ENCODE data around the gene CFAP77.

Gene CFAP77

GRCh38 chr9:132404228-132404881, 5.7 kb upstream of the CFAP77 start:
- Histone ChIP-seq H3K27ac (replicated peaks) (no peak overlapping the region), H3K27me3 (ENCODE audit: insufficient read depth, poor library complexity, severe bottlenecking) (peaks cover 1% of the 10 kb centered on the region), H3K4me3 (replicated peaks; ENCODE audit: insufficient read depth, low read length) (no peak overlapping the region)
- no peak for TF ChIP-seq SPI1 (IDR thresholded peaks at IDR 0.05; ENCODE audit: borderline replicate concordance, low read depth)
- DNase-seq (ENCODE audit: low read depth in 1 of 2, low spot score in 1 of 2) = peak in 1 of 2 experiments; percentile 11

GRCh38 chr9:132406554-132407122, 3.4 kb upstream of the CFAP77 start, which contains the start of gene TTF1:
TTF1 (minus strand) TSS chr9:132406840; CDS start chr9:132402821, 4,019 bp downstream.
- Histone ChIP-seq H3K4me3 (replicated peaks; ENCODE audit: insufficient read depth, low read length) (peak within 1 kb of the TSS; percentile 81), H3K27me3 (ENCODE audit: insufficient read depth, poor library complexity, severe bottlenecking) (peaks cover 10% of the 10 kb centered on the region), H3K27ac (replicated peaks) (peak within 1 kb of the TSS; percentile 57)
- TF ChIP-seq REST (IDR thresholded peaks at IDR 0.05; ENCODE audit: insufficient replicate concordance, low read depth) (peak; percentile 57), SPI1 (IDR thresholded peaks at IDR 0.05; ENCODE audit: borderline replicate concordance, low read depth) (peak; percentile 63; the same call in 1 of the 2 replicates), POLR2AphosphoS5 (IDR thresholded peaks at IDR 0.05; ENCODE audit: low read depth) (peak; percentile 75; the same call in 1 of the 2 replicates), GABPA (IDR thresholded peaks at IDR 0.05; ENCODE audit: low read depth) (peak; percentile 92), CTCF (IDR thresholded peaks at IDR 0.05; ENCODE audit: insufficient read depth, low read length) (no peak)
- peak; percentile 80 to 94 for DNase-seq (ENCODE audit: low read depth in 1 of 2, low spot score in 1 of 2)

GRCh38 chr9:132407196-132407595, 2.8 kb upstream of the CFAP77 start:
- peaks cover 10% of the 10 kb centered on the region for H3K27me3 ChIP-seq (ENCODE audit: insufficient read depth, poor library complexity, severe bottlenecking)
- TF ChIP-seq SPI1 (IDR thresholded peaks at IDR 0.05; ENCODE audit: borderline replicate concordance, low read depth) (no peak), GABPA (IDR thresholded peaks at IDR 0.05; ENCODE audit: low read depth) (no peak), POLR2AphosphoS5 (IDR thresholded peaks at IDR 0.05; ENCODE audit: low read depth) (no peak), REST (IDR thresholded peaks at IDR 0.05; ENCODE audit: insufficient replicate concordance, low read depth) (no peak), CTCF (IDR thresholded peaks at IDR 0.05; ENCODE audit: insufficient read depth, low read length) (no peak)
- peak overlapping the region; percentile 57; the same call in 1 of the 2 replicates for H3K27ac ChIP-seq (replicated peaks)
- H3K4me3 ChIP-seq (replicated peaks; ENCODE audit: insufficient read depth, low read length) = peak overlapping the region; percentile 81; the same call in 1 of the 2 replicates
- no peak for DNase-seq (ENCODE audit: low read depth in 1 of 2, low spot score in 1 of 2)

- no peak for TF ChIP-seq SPI1 (IDR thresholded peaks at IDR 0.05; ENCODE audit: borderline replicate concordance, low read depth)
- no peak for TF ChIP-seq POLR2AphosphoS5 (IDR thresholded peaks at IDR 0.05; ENCODE audit: low read depth)
- no peak for TF ChIP-seq REST (IDR thresholded peaks at IDR 0.05; ENCODE audit: insufficient replicate concordance, low read depth)
- no peak for TF ChIP-seq GABPA (IDR thresholded peaks at IDR 0.05; ENCODE audit: low read depth)
- TF ChIP-seq CTCF (IDR thresholded peaks at IDR 0.05; ENCODE audit: insufficient read depth, low read length) = no peak
- no peak for DNase-seq (ENCODE audit: low read depth in 1 of 2, low spot score in 1 of 2)
Measured at GRCh38 chr9:132408521-132408920, 1.5 kb upstream of the CFAP77 start.

More at GRCh38 chr9:132408521-132408920, 1.5 kb upstream of the CFAP77 start:
- Histone ChIP-seq H3K27ac (replicated peaks) (no peak overlapping the region), H3K4me3 (replicated peaks; ENCODE audit: insufficient read depth, low read length) (no peak overlapping the region), H3K27me3 (ENCODE audit: insufficient read depth, poor library complexity, severe bottlenecking) (peaks cover 23% of the 10 kb centered on the region)
